Measurements from ENCODE around the gene RPL13.

DNA sequence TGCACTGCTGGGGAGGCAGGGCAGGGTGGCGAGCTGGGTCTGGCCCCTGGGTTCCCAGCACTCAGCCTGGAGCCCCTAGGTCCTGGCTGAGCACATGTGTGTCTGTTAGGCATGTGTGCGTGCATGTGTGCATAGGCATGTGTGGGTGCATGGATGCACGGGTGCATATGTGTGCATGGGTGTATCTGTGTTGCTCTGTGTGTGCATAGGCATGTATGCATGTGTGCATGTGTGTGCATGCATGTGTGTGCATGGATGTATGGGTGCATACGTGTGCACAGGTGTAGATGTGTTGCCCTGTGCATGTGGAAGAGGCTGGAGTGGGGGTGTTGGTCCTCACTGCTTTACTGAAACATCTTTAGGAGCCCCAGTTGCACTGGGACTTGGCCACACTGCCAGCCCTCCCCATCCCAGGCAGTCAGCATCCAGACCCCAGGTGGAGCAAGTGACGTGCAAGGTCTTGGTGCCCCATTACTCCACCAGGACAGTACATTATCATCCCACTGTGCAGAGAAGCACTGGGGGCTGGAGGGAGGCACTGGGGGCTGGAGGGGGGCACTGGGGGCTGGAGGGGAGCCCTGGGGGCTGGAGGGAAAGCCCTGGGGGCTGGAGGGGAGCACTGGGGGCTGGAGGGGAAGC, 42.6 kb downstream of the RPL13 start:
- TF ChIP-seq, protein P1, sequence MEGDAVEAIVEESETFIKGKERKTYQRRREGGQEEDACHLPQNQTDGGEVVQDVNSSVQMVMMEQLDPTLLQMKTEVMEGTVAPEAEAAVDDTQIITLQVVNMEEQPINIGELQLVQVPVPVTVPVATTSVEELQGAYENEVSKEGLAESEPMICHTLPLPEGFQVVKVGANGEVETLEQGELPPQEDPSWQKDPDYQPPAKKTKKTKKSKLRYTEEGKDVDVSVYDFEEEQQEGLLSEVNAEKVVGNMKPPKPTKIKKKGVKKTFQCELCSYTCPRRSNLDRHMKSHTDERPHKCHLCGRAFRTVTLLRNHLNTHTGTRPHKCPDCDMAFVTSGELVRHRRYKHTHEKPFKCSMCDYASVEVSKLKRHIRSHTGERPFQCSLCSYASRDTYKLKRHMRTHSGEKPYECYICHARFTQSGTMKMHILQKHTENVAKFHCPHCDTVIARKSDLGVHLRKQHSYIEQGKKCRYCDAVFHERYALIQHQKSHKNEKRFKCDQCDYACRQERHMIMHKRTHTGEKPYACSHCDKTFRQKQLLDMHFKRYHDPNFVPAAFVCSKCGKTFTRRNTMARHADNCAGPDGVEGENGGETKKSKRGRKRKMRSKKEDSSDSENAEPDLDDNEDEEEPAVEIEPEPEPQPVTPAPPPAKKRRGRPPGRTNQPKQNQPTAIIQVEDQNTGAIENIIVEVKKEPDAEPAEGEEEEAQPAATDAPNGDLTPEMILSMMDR (conservative IDR thresholded peaks at IDR 0.05 in 1 of 2, IDR thresholded peaks at IDR 0.05 in 1 of 2; ENCODE audit: low read depth in 1 of 2, low read length in 2 of 2): no peak
- no peak for TF ChIP-seq EZH2 (IDR thresholded peaks at IDR 0.05; ENCODE audit: low read length, missing control alignments)

Data from fibroblast of lung (primary cell).